K562 (cell line): Measurements from ENCODE around the gene MRPL11. TPM values are rescaled to one million over a fixed set of nuclear protein-coding genes. Genes with fewer than 3 reads are reported as not detected.

Experiments used
- ARID4B ChIP-seq: sonication (generic); formaldehyde crosslinking; IDR thresholded peaks from 2 replicates; pipeline ENCODE4 v1.8.0; 2022; ENCODE audit warnings: mild to moderate bottlenecking, missing genetic modification reagents
- ATF4 ChIP-seq: fragments of 450-650 bp; formaldehyde crosslinking; IDR thresholded peaks from 2 replicates; pipeline ENCODE4 v1.4.0; 2022; ENCODE audit warnings: mild to moderate bottlenecking, moderate library complexity
- CTCF ChIP-seq, 3 experiments: IDR thresholded peaks in 2 of 3; conservative IDR thresholded peaks in 1 of 3; 2 replicates each; pipeline ENCODE4 v1.5.1; 2011 to 2012; ENCODE audit warnings: low read length in 3 of 3, mild to moderate bottlenecking in 3 of 3, control low read depth in 2 of 3, improper control_type of control experiment in 1 of 3, inconsistent platforms in 1 of 3, low read depth in 1 of 3, mixed read lengths in 1 of 3, moderate library complexity in 1 of 3; ENCODE audit not compliant: insufficient read depth in 2 of 3
- E2F1 ChIP-seq: sonication (generic); formaldehyde crosslinking; IDR thresholded peaks from 2 replicates; pipeline ENCODE4 v1.8.1; 2023; ENCODE audit warnings: mild to moderate bottlenecking, missing genetic modification reagents, moderate library complexity
- GATAD2B ChIP-seq: fragments of 450-650 bp; IDR thresholded peaks from 2 replicates; pipeline ENCODE4 v1.6.1; 2017; ENCODE audit warnings: mild to moderate bottlenecking, borderline replicate concordance
- KDM2B ChIP-seq: fragments of 250-450 bp; sonication (Bioruptor Pico); IDR thresholded peaks from 2 replicates; pipeline ENCODE4 v1.8.0; 2021; ENCODE audit warnings: mild to moderate bottlenecking, moderate library complexity
- NCOR1 ChIP-seq: fragments of 450-650 bp; IDR thresholded peaks from 2 replicates; pipeline ENCODE4 v1.6.1; 2016; ENCODE audit warnings: mild to moderate bottlenecking, moderate library complexity
- NFYB ChIP-seq: IDR thresholded peaks from 2 replicates; pipeline ENCODE4 v1.6.1; 2011; ENCODE audit warnings: mild to moderate bottlenecking, moderate library complexity; ENCODE audit not compliant: insufficient read length; ENCODE audit errors: extremely low read depth
- PHF20 ChIP-seq: fragments of 450-650 bp; IDR thresholded peaks from 2 replicates; pipeline ENCODE4 v1.6.1; 2018; ENCODE audit not compliant: partially characterized antibody
- POU5F1 ChIP-seq: fragments of 150-350 bp; IDR thresholded peaks from 2 replicates; pipeline ENCODE4 v1.6.1; 2014; ENCODE audit warnings: borderline replicate concordance, low read length, low read depth, mild to moderate bottlenecking; ENCODE audit not compliant: partially characterized antibody
- PRPF4 ChIP-seq: fragments of 200-400 bp; formaldehyde crosslinking; IDR thresholded peaks from one replicate; pipeline ENCODE4 v1.6.1; 2017; ENCODE audit warnings: low read length, low read depth, mild to moderate bottlenecking; ENCODE audit not compliant: insufficient read depth, poor library complexity, severe bottlenecking
- SMARCA4 ChIP-seq: fragments of 450-650 bp; IDR thresholded peaks from 2 replicates; pipeline ENCODE4 v1.6.1; 2016
- SNAPC5 ChIP-seq: fragments of 250-450 bp; sonication (Bioruptor Pico); IDR thresholded peaks from 2 replicates; pipeline ENCODE4 v1.8.0; 2021; ENCODE audit warnings: moderate library complexity, mild to moderate bottlenecking, inconsistent platforms
- TCF3 ChIP-seq: sonication (generic); formaldehyde crosslinking; IDR thresholded peaks from 2 replicates; pipeline ENCODE4 v1.4.0; 2020; ENCODE audit warnings: mild to moderate bottlenecking, missing genetic modification reagents
- ZNF639 ChIP-seq, 2 experiments: fragments of 200-800 bp in 1 of 2; sonication (Bioruptor generic) in 1 of 2; sonication (generic) in 1 of 2; formaldehyde crosslinking in 1 of 2; IDR thresholded peaks in 1 of 2; conservative IDR thresholded peaks in 1 of 2; 2 replicates each; pipeline versions ENCODE4 v1.5.0 to v1.6.1; 2016 to 2020; ENCODE audit warnings: missing compliant biosample characterization in 1 of 2, missing genetic modification characterization in 1 of 2, missing genetic modification reagents in 1 of 2
- ZNF766 ChIP-seq: fragments of 200-800 bp; sonication (Bioruptor generic); conservative IDR thresholded peaks from 2 replicates; pipeline ENCODE4 v1.6.1; 2016; ENCODE audit warnings: missing genetic modification characterization, missing compliant biosample characterization
- polyA plus RNA-seq, 8 experiments: library from polyadenylated mRNA; depleted of rRNA in 4 of 8; stranded (reverse) in 5 of 8; unstranded in 3 of 8; fragments of >200 nt; fragmentation: Nextera tagmentation in 2 of 8; fragmentation: Illumina TruSeq in 1 of 8; extraction: Ambion mirVana in 2 of 8; extraction: Trizol in 1 of 8; gene quantifications; 2 replicates each; pipeline versions ENCODE4 v1.2.1 to v1.2.3, GENCODE V29; 2011 to 2014; ENCODE audit warnings: inconsistent platforms in 1 of 8, missing spikeins in 1 of 8
- total RNA-seq, 7 experiments: library from RNA; depleted of rRNA in 6 of 7; stranded (reverse); fragments of >200 nt in 6 of 7; fragmentation: Illumina TruSeq in 2 of 7; extraction: Trizol in 2 of 7; gene quantifications; 2 replicates each; pipeline versions ENCODE4 v1.2.1 to v1.2.3, GENCODE V29; 2011 to 2021; ENCODE audit warnings: low replicate concordance in 1 of 7

Gene MRPL11
- total and polyA plus RNA-seq, 9 of the 15 experiments (the other 6 are each of a cell fraction or from before 2014, with no cell fraction given) = 33.0 to 173 (median 91.9) TPM

GRCh38 chr11:66408488-66409214 lies 30.0 kb downstream of the MRPL11 start (continued):
- no peak for TF ChIP-seq ATF4 (CRISPR knock-in tag)
- TF ChIP-seq PRPF4 = no peak
- TF ChIP-seq PHF20 = no peak
- peak; percentile 60 for TF ChIP-seq NCOR1
- TF ChIP-seq SNAPC5 (CRISPR knock-in tag) = no peak
- TF ChIP-seq E2F1 (CRISPR knock-in tag) = peak; percentile 70
- TF ChIP-seq CTCF (IDR thresholded peaks at IDR 0.05 in 2 of 3, conservative IDR thresholded peaks at IDR 0.05 in 1 of 3; ENCODE audit: insufficient read depth in 2 of 3, low read depth in 1 of 3, low read length in 3 of 3) = peak; percentile 99 to 100 (median 99)
- no peak; the same call in 1 of the 2 replicates for TF ChIP-seq TCF3 (CRISPR knock-in tag)
- no peak for TF ChIP-seq ZNF639 (CRISPR knock-in tag; conservative IDR thresholded peaks at IDR 0.05 in 1 of 2, IDR thresholded peaks at IDR 0.05 in 1 of 2)
- 0 out of 2 replicates have a peak, but pooled peaks have one; percentile 31 for TF ChIP-seq KDM2B (CRISPR knock-in tag)
- TF ChIP-seq GATAD2B = peak; percentile 73; the same call in 1 of the 2 replicates
- TF ChIP-seq SMARCA4 = no peak
- no peak for TF ChIP-seq ZNF766 (CRISPR knock-in tag)
- TF ChIP-seq ARID4B (CRISPR knock-in tag) = peak; percentile 70; the same call in 1 of the 2 replicates
- no peak for TF ChIP-seq NFYB
- TF ChIP-seq POU5F1 = no peak
